HL-60 (cell line): ENCODE results near the gene CD40LG.

Experiments
- DNase-seq, 2 experiments: peaks; one replicate each; pipeline ENCODE4 v3.0.0-alpha.2; 2010 to 2020; ENCODE audit warnings: low read depth in 1 of 2, low spot score in 1 of 2
- H3K27ac ChIP-seq: fragments of 250-450 bp; sonication (Bioruptor Pico); replicated peaks from 2 replicates; pipeline ENCODE4 v1.5.1; 2020; ENCODE audit warnings: mild to moderate bottlenecking, moderate library complexity
- H3K27me3 ChIP-seq: fragments of 250-450 bp; sonication (Bioruptor Pico); 2 replicates; pipeline ENCODE4 v1.5.1; 2021; ENCODE audit warnings: mild to moderate bottlenecking, moderate library complexity; ENCODE audit not compliant: insufficient read depth, poor library complexity, severe bottlenecking
- H3K4me3 ChIP-seq: replicated peaks from 2 replicates; pipeline ENCODE4 v1.5.1; 2011; ENCODE audit warnings: mild to moderate bottlenecking, control low read depth, low read length; ENCODE audit not compliant: insufficient read depth
- CTCF ChIP-seq: IDR thresholded peaks from one replicate; pipeline ENCODE4 v1.5.1; 2011; ENCODE audit warnings: low read length, control low read depth, inconsistent platforms; ENCODE audit not compliant: insufficient read depth
- GABPA ChIP-seq: IDR thresholded peaks from 2 replicates; pipeline ENCODE4 v1.6.1; 2012; ENCODE audit warnings: low read depth
- POLR2AphosphoS5 ChIP-seq: IDR thresholded peaks from 2 replicates; pipeline ENCODE4 v1.6.1; 2012; ENCODE audit warnings: low read depth
- SPI1 ChIP-seq: IDR thresholded peaks from 2 replicates; pipeline ENCODE4 v1.6.1; 2012; ENCODE audit warnings: low read depth, mild to moderate bottlenecking, borderline replicate concordance
- TF ChIP-seq, protein P1 (sequence below): IDR thresholded peaks from 2 replicates; pipeline ENCODE4 v1.6.1; 2012; ENCODE audit warnings: low read depth; ENCODE audit not compliant: insufficient replicate concordance

CD40LG gene

DNA sequence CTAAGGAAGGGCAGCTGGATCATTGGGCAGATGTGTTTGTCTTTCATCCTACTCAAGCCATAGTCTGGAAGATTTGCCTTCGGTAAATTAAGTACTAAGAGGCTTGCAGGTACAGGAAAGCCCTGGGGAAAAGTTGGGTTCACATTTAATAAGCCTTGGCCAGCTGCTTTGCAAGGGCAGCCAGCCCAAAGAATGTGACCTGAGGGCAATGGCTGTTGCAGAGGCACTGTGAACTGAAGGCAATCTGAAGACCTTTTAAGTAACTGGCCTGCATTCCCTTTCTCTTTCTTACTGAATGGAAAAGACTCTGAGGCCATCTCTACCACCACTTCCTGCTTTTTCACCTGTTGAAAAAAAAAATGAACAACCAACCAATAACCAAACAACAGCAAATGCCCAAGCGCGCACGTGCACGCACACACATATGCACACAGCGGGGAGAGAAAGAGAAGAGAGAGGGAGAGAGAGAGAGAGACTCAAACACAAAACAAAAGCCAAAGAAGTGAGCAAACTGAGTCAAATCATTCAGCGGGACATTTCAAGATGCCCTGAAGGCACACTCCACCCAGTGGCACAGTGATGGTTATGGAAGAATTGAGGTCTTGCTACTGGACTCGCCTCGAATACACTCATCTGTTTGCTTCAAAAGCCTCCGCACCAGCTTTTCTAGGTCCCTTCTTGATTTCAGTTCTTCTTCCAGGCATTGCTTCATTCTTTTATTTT is 19.6 kb downstream of the CD40LG start:
- no peak for TF ChIP-seq POLR2AphosphoS5
- no peak for TF ChIP-seq SPI1
- no peak for TF ChIP-seq GABPA
- TF ChIP-seq CTCF: no peak
- TF ChIP-seq, protein P1, sequence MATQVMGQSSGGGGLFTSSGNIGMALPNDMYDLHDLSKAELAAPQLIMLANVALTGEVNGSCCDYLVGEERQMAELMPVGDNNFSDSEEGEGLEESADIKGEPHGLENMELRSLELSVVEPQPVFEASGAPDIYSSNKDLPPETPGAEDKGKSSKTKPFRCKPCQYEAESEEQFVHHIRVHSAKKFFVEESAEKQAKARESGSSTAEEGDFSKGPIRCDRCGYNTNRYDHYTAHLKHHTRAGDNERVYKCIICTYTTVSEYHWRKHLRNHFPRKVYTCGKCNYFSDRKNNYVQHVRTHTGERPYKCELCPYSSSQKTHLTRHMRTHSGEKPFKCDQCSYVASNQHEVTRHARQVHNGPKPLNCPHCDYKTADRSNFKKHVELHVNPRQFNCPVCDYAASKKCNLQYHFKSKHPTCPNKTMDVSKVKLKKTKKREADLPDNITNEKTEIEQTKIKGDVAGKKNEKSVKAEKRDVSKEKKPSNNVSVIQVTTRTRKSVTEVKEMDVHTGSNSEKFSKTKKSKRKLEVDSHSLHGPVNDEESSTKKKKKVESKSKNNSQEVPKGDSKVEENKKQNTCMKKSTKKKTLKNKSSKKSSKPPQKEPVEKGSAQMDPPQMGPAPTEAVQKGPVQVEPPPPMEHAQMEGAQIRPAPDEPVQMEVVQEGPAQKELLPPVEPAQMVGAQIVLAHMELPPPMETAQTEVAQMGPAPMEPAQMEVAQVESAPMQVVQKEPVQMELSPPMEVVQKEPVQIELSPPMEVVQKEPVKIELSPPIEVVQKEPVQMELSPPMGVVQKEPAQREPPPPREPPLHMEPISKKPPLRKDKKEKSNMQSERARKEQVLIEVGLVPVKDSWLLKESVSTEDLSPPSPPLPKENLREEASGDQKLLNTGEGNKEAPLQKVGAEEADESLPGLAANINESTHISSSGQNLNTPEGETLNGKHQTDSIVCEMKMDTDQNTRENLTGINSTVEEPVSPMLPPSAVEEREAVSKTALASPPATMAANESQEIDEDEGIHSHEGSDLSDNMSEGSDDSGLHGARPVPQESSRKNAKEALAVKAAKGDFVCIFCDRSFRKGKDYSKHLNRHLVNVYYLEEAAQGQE: no peak
- Histone ChIP-seq H3K27me3 (no peaks in the 10 kb centered on the region), H3K4me3 (no peak overlapping the region), H3K27ac (no peak overlapping the region)
- no peak for DNase-seq

- TF ChIP-seq POLR2AphosphoS5 (no peak), SPI1 (no peak), CTCF (no peak), GABPA (no peak)
- TF ChIP-seq, protein P1: no peak
- Histone ChIP-seq H3K27me3 (no peaks in the 10 kb centered on the region), H3K4me3 (no peak overlapping the region), H3K27ac (no peak overlapping the region)
- no peak for DNase-seq
Measured at GRCh38 chrX:136671006-136671610, 23.1 kb downstream of the CD40LG start.

GRCh38 chrX:136674270-136674985 is 26.5 kb downstream of the CD40LG start:
- Histone ChIP-seq H3K27ac (no peak overlapping the region), H3K4me3 (no peak overlapping the region), H3K27me3 (no peaks in the 10 kb centered on the region)
- TF ChIP-seq POLR2AphosphoS5: no peak
- TF ChIP-seq, protein P1: no peak
- no peak for TF ChIP-seq SPI1
- no peak for TF ChIP-seq CTCF
- no peak for TF ChIP-seq GABPA
- no peak for DNase-seq
